Measurements from ENCODE around the gene HEATR5B.

Gene HEATR5B

DNA sequence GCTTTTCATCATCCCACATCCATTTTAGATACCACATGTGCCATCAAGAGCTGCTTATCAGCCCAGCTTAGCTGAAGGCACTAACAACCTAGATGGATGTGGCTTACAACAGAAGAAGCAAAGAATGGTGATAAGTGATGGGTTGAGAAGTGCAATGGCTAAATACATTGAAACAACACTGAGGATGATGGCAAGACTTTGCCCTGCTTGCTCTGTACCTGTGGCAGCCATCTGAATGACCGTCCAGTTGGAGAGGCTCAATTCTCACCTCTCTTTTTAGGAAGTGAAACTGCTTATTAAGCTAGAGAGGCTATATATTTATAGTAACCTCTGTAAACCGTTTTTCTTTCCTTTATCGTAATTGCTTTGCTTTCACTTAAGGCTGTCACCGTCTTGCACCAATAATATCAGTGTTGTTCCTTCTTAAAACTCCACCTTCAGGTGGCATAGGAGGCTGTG, 5.9 kb upstream of the HEATR5B start:
- H3K27me3 ChIP-seq (ENCODE audit: insufficient read depth, poor library complexity, severe bottlenecking): no peaks in the 10 kb centered on the region
- no peak overlapping the region for H3K4me3 ChIP-seq (replicated peaks; ENCODE audit: insufficient read depth, low read length)
- no peak overlapping the region for H3K27ac ChIP-seq (replicated peaks)
- TF ChIP-seq, protein P1, sequence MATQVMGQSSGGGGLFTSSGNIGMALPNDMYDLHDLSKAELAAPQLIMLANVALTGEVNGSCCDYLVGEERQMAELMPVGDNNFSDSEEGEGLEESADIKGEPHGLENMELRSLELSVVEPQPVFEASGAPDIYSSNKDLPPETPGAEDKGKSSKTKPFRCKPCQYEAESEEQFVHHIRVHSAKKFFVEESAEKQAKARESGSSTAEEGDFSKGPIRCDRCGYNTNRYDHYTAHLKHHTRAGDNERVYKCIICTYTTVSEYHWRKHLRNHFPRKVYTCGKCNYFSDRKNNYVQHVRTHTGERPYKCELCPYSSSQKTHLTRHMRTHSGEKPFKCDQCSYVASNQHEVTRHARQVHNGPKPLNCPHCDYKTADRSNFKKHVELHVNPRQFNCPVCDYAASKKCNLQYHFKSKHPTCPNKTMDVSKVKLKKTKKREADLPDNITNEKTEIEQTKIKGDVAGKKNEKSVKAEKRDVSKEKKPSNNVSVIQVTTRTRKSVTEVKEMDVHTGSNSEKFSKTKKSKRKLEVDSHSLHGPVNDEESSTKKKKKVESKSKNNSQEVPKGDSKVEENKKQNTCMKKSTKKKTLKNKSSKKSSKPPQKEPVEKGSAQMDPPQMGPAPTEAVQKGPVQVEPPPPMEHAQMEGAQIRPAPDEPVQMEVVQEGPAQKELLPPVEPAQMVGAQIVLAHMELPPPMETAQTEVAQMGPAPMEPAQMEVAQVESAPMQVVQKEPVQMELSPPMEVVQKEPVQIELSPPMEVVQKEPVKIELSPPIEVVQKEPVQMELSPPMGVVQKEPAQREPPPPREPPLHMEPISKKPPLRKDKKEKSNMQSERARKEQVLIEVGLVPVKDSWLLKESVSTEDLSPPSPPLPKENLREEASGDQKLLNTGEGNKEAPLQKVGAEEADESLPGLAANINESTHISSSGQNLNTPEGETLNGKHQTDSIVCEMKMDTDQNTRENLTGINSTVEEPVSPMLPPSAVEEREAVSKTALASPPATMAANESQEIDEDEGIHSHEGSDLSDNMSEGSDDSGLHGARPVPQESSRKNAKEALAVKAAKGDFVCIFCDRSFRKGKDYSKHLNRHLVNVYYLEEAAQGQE (IDR thresholded peaks at IDR 0.05; ENCODE audit: insufficient replicate concordance, low read depth): no peak
- TF ChIP-seq GABPA (IDR thresholded peaks at IDR 0.05; ENCODE audit: low read depth) (no peak), POLR2AphosphoS5 (IDR thresholded peaks at IDR 0.05; ENCODE audit: low read depth) (no peak), SPI1 (IDR thresholded peaks at IDR 0.05; ENCODE audit: borderline replicate concordance, low read depth) (no peak)
- TF ChIP-seq, protein P2, sequence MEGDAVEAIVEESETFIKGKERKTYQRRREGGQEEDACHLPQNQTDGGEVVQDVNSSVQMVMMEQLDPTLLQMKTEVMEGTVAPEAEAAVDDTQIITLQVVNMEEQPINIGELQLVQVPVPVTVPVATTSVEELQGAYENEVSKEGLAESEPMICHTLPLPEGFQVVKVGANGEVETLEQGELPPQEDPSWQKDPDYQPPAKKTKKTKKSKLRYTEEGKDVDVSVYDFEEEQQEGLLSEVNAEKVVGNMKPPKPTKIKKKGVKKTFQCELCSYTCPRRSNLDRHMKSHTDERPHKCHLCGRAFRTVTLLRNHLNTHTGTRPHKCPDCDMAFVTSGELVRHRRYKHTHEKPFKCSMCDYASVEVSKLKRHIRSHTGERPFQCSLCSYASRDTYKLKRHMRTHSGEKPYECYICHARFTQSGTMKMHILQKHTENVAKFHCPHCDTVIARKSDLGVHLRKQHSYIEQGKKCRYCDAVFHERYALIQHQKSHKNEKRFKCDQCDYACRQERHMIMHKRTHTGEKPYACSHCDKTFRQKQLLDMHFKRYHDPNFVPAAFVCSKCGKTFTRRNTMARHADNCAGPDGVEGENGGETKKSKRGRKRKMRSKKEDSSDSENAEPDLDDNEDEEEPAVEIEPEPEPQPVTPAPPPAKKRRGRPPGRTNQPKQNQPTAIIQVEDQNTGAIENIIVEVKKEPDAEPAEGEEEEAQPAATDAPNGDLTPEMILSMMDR (IDR thresholded peaks at IDR 0.05; ENCODE audit: insufficient read depth, low read length): no peak
- no peak for DNase-seq (ENCODE audit: low read depth in 1 of 2, low spot score in 1 of 2)

DNA sequence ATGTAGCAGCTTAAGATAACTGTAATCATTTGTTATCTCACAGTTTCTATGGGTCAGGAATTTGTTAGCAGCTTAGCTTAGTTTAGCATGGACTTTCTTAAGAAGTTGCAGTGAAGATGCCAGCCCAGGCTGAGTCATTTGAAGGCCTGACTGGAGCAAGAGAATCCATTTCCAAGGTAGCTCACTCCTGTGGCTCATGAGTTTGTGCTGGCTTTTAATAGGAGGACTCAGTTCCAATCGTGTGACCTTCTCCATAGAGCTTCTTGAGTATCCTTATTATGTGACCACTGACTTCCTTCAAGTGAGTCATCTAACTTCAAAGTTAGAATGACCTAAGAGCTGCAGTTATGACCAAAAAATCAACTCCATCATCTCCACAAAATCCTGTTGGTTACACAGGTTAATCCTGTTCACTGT, 1.6 kb upstream of the HEATR5B start:
- no peak overlapping the region for H3K27ac ChIP-seq (replicated peaks)
- DNase-seq (ENCODE audit: low read depth in 1 of 2, low spot score in 1 of 2): no peak
- no peaks in the 10 kb centered on the region for H3K27me3 ChIP-seq (ENCODE audit: insufficient read depth, poor library complexity, severe bottlenecking)
- TF ChIP-seq, protein P1 (IDR thresholded peaks at IDR 0.05; ENCODE audit: insufficient replicate concordance, low read depth): no peak
- no peak for TF ChIP-seq POLR2AphosphoS5 (IDR thresholded peaks at IDR 0.05; ENCODE audit: low read depth)
- no peak for TF ChIP-seq SPI1 (IDR thresholded peaks at IDR 0.05; ENCODE audit: borderline replicate concordance, low read depth)
- TF ChIP-seq, protein P2 (IDR thresholded peaks at IDR 0.05; ENCODE audit: insufficient read depth, low read length): no peak
- TF ChIP-seq GABPA (IDR thresholded peaks at IDR 0.05; ENCODE audit: low read depth): no peak
- no peak overlapping the region for H3K4me3 ChIP-seq (replicated peaks; ENCODE audit: insufficient read depth, low read length)

DNA sequence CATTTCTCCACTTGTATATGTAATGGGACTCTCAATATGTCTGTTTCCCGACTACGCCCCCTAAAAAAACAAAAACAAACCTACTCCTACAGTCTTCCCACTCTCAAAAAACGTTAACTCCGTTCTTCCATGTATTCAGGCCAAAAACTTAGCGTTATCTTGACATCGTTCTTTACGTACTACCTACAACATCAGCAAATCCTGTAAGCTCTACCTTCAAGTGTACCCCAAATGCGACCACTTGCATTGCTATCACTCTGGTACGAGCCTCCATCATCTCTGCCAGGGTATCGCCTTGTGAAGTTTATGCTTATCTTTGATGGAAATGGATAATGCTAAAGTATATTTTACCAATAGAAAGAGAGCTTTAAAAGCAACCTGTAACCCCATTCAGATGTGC, 625 bp upstream of the HEATR5B start:
- H3K27me3 ChIP-seq (ENCODE audit: insufficient read depth, poor library complexity, severe bottlenecking): no peaks in the 10 kb centered on the region
- TF ChIP-seq, protein P2 (IDR thresholded peaks at IDR 0.05; ENCODE audit: insufficient read depth, low read length): no peak
- TF ChIP-seq, protein P1 (IDR thresholded peaks at IDR 0.05; ENCODE audit: insufficient replicate concordance, low read depth): no peak
- TF ChIP-seq GABPA (IDR thresholded peaks at IDR 0.05; ENCODE audit: low read depth): no peak
- TF ChIP-seq POLR2AphosphoS5 (IDR thresholded peaks at IDR 0.05; ENCODE audit: low read depth): no peak
- no peak for TF ChIP-seq SPI1 (IDR thresholded peaks at IDR 0.05; ENCODE audit: borderline replicate concordance, low read depth)
- H3K27ac ChIP-seq (replicated peaks): peak overlapping the region; percentile 69
- H3K4me3 ChIP-seq (replicated peaks; ENCODE audit: insufficient read depth, low read length): peak overlapping the region; percentile 80
- DNase-seq (ENCODE audit: low read depth in 1 of 2, low spot score in 1 of 2): no peak
